Raji (cell line): ENCODE results near the gene CCDC80.

Experiments
- POLR2A ChIP-seq: IDR thresholded peaks from 2 replicates; pipeline ENCODE4 v1.6.1; 2011; ENCODE audit warnings: low read depth, low read length, control low read depth; ENCODE audit not compliant: insufficient read depth

The CCDC80 gene, protein sequence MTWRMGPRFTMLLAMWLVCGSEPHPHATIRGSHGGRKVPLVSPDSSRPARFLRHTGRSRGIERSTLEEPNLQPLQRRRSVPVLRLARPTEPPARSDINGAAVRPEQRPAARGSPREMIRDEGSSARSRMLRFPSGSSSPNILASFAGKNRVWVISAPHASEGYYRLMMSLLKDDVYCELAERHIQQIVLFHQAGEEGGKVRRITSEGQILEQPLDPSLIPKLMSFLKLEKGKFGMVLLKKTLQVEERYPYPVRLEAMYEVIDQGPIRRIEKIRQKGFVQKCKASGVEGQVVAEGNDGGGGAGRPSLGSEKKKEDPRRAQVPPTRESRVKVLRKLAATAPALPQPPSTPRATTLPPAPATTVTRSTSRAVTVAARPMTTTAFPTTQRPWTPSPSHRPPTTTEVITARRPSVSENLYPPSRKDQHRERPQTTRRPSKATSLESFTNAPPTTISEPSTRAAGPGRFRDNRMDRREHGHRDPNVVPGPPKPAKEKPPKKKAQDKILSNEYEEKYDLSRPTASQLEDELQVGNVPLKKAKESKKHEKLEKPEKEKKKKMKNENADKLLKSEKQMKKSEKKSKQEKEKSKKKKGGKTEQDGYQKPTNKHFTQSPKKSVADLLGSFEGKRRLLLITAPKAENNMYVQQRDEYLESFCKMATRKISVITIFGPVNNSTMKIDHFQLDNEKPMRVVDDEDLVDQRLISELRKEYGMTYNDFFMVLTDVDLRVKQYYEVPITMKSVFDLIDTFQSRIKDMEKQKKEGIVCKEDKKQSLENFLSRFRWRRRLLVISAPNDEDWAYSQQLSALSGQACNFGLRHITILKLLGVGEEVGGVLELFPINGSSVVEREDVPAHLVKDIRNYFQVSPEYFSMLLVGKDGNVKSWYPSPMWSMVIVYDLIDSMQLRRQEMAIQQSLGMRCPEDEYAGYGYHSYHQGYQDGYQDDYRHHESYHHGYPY

DNA sequence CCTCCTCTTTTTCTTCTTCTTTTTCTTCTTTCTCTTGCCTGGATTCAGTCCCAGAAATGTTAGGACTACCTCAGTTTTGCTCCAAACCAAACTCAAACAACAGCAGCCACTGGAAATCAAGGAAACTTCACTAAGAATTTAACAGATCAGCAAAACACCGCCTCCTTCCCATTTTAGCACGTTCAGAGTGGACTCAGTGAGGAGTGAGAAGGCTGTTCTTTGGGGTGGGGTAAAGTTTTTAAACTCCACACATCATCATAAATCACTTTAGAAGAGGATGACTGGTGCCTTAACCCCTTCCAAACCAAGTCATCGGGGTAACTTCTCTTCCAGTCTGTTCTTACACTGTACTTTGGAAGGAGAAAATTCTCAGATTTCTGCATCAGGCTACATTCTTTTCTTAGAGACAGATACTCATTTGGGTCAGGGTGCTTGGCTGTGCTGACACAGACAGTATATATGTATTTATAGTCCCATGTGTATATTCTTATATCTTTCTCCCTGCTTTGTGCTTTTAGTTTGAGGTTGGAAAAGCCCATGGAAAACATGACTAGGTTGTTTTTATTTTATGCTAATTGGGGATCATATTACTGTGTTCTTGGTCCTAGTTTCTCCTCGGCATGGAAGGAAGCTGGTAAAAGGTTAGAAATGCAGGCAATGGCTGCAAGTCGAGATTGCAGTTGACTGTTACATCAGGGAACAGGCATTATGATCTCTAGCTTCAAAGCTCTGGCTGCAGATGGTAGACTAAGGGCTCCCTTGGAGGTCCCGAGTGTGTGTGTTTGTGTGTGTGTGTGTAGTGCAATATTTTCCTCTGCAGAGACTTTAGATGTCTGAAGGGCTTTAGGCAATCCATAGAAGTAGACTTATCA is at the start of gene CCDC80:
Gene CCDC80 (minus strand): TSS at position 214 of the 872 bp plus-strand sequence. CDS start 1,238 bp downstream, outside the sequence.
- TF ChIP-seq POLR2A = no peak

DNA sequence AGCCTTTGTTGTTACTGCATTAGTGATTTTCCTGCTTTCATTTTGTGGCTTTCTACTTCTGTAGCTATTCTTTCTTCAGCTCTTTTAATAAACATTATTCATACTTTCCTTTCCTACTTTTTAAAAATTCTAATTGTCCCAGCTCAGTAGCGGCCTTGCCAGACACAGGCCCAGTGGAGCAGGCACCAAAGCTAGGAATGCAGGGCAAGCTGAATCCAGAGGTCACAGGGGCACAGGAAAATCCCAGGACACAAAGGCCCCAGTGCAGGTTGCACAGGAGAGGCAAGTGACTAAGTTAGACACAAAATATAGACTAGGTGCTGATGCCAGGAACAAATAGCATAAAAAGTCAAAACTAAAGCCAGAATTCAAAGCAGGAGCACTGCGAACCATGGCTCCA is 49.0 kb upstream of the CCDC80 start:
- no peak for TF ChIP-seq POLR2A

DNA sequence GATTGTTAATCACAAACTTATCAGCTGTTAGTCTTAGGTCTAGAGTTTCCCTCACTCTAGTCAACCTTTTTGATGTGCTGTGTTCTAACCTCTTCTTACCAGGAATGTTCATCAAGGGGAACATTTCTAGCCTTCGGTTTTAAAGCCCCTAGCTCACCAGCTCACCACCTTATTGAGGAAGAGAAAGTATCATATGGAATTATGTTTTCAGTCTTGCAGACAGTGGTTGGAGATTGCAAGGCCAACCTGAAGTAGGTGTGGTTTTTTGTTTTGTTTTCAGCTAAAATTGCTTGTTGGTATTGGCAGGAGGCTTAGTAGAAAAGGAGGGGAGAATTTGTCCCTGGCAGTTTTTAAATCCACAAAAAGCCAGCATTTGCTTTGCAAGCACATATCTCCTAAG is 48.4 kb upstream of the CCDC80 start:
- no peak for TF ChIP-seq POLR2A

DNA sequence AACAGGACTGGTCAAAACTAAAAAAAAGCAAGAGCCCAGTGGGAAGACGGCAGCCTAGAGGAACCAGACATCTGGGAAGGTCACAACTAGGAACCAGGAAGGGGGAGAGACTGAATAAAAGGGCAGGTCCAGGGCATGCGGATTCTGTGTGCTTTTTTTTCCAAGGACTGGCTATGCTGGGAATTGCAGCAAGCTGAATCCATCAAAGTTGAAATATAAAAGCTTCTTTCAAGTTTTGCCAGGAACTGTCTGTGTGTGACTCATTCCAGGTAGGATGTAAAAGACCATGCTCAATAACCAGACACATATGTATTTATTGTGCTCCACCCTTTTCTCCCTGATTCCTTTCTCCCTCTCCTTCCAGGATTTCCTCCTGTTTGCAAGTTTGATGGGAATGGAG is 47.9 kb upstream of the CCDC80 start:
- no peak for TF ChIP-seq POLR2A

DNA sequence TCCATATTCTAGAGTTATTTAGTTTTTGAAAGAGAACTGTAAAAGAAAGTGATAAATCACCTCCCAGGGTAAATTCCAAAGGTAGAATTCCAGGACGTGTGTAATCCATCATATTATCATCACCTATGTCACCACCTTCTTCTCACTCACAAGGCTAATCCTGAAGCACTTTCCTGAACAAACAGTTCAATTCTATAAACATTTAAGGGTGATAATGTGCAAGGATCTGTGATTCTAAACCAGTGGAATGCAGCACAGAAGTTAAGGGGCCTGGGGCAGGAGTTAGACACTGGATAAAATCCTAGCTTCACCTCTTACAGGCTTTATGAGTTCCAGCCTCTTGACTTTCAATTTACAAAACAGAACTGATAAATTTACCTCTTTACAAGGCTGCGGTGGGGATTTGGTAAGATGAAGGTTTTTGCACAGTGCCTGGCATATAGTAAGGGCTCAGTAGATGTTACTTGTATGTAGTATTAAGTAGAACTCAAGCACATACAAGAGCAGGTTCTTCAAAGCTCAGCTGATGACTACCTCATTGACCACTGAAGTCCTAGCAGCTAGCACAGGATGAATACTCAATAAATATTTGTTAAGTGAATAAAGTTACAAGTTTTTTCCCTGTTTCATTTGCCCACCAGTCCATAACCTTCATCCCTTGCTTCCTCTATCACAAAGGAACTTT is 47.3 kb upstream of the CCDC80 start:
- no peak for TF ChIP-seq POLR2A

DNA sequence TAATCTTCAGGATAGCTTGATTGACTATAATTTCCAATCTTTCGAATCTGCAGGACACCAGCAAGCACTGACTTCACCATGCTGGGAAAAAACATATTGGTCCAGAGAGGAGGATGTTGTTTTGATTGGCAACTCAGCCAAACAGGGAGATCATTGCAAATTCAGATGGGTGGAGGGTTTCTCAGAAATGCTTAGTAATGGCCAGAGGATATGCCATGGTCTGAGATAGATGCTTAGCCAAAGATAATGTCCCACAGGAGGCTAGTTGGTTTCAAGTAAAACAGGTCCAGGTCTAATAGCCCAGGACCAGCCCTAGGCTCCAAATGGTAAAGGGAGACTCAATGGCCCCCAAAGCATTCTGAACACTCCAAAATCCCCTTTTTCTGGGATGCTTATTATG is 46.7 kb upstream of the CCDC80 start:
- TF ChIP-seq POLR2A = no peak

DNA sequence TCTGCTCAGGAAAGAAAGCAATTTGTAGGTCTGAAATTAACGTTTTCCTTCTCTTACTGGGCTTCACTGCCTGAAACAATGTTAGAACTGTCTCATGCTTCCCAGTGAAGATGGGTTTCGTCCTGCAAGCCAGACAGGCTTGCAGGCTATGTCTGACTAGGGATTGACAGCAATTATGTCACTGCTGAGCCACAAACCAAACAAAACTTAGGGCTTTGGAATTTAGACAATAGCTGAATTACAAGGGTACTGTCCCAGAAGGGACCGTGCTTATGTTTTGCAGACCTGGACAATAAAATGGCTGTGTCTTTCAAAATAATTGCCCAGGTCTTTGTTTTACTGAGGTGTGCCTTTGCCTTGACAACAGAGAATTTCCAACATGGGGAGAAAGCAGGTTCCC is 46.3 kb upstream of the CCDC80 start:
- no peak for TF ChIP-seq POLR2A

DNA sequence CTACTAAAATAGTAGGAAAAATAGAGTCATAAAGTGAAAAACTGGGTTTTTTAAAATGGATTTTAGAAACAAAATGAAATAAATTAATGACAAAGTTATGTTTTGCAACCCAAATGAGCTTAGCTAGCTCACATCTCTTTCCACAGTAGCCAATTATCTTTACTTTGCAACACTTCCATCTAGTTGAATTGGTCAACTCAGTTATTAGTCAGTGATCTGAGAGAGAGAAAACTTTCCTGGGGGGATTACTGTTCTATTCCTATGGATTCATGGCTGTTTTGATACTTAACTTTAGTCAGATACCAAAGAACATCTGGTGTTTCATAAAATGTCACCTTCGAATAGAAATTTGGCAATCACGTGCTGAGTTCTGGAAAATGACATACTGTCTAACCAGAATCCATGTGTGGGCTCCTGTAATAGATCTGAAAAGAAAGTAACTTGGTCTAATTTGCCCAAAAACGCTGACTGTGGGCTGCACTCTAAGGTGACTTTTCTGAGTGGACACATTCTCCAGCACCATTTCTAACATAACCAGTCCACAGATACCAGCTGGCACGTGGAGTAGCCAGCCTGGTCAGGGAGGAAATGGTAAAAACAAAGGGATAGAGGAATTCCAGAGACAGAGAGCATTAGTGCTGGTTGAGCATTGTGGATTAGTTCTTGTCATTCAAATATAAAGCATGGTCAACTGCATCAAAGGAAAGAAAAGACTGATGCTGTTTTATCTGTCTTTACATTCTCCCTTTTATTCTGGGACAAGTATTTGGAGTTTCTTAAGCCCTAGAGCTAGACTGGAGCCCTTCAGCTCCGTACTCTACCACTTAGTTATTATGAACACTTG is 45.2 kb upstream of the CCDC80 start:
- TF ChIP-seq POLR2A = no peak

DNA sequence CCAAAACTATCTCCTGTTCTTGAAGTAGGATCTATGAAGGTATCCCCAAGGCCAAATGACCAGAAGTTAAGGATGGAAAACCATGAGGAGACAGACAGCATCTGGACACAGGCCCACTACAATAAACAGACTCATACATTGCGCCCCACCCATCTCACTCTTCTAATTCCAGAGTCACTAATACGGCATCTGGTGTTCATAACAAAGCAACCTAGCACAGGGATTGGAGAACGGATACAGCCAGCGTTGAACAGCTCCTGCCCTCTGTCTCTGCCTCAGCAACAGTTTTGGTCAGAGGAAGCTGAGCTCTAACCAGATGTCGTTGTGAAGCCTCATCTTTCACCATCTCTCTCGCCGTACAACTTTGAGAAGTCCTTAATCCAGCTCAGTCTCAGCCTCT is 44.5 kb upstream of the CCDC80 start:
- TF ChIP-seq POLR2A = no peak

DNA sequence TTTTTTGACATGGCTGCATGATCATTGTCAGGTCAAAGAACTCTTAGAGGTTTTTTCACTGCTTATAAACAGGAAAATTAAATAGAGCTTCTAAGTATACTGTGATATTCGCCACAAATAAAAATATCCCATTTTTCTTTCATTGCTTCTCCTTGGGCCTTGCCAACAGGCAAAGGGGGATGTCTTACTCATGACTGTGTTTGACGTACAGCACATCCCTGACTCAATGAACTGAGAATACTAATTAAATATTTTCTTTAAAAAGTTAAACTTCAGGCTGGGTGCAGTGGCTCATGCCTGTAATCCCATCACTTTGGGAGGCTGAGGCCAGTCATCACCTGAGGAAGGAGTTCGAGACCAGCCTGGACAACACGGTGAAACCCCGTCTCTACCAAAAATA is 41.4 kb upstream of the CCDC80 start:
- no peak for TF ChIP-seq POLR2A

DNA sequence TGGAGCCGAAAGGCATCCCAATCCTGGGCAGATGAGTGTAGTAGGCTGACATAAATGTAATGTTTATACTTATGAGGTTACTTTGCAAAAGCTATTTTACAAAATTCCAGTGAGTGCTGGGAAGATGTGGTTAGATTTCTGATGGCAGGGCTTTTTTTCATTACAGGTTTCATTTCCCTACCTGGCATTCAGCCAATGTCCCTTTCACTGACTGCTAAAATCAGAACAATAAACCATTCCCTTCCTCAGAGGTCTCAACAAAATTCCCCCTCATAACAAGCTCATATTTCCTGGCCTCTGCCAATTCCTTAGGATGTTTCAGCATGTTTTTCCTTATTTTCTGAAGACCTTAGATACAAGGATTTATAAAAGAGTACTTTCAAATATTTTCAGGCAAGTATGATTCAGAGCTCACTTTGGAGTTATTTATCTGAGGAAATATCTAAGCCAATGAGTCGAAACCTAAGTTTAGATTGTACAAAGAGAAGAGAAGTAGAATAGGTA is 40.9 kb upstream of the CCDC80 start:
- TF ChIP-seq POLR2A = no peak

DNA sequence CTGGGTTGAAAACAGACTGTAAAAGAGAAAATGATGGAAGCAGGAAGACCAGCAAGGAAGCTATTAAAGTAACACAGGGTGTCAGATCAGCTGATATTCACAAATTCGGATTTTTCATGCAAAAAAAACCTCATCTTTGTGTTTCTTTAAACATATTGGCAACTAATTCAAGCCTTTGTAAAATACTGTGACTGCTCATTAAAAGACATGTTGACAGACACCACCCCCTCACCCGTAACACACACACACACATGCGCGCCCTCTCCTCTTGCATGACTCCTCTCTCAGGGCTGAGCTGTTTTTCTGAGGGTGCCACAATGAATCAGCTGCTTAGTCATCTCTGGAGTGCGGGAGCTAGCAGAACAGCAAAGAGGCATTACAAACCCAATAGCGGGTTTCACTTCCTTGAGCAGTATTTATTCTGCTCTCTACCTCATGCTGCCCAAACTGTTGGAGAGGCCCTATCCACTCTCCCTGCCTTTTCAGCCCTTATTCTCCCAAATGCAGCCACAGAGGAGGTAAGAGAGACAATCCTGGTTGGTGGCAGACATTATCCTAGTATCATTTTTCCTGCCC is 35.8 kb upstream of the CCDC80 start:
- no peak for TF ChIP-seq POLR2A

DNA sequence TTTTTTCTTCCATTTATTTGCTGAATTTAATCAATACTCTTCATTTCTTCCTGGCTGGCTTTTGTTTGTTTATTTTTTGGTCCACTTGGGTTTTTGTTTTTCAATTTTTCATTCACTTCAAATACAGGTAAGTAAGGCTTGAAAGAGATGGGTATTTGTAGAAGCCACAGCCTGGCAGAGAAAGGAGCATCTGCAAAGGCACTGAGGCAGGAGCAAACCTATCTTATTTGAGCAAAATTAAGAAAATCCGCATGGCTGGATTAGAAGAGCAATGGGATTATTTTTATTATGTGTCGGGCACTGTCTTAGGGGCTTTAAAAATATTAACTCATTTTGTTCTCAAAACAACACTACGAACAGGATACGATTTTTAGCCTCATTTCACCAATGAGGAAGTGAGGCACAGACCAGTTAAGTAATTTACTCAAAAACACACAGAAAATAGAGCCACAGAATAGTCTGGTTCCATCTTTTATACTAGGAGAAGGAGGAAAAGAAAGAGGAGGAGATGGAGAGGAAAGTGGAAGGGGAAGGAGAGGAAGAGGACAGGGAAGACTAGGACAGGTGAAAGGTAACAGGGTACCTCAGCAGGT is 35.1 kb upstream of the CCDC80 start:
- TF ChIP-seq POLR2A = no peak
